ENCODE data around the gene CTTN. TPM values are rescaled to one million over a fixed set of nuclear protein-coding genes. Genes with fewer than 3 reads are reported as not detected.
A peak's percentile ranks its signal among the peaks of the same experiment; 100 is the strongest.

CTTN gene
- total and polyA plus RNA-seq, 2 of the 13 experiments (the other 11 are each of a cell fraction or from before 2014, with no cell fraction given) = 84.4 to 114 TPM

- WGBS (ENCODE audit: low lambda C conversion rate) = 97% methylated on average over 6 of the region's 6 CpGs
- Histone ChIP-seq H3K36me3 (replicated peaks in 1 of 2; ENCODE audit: control insufficient read depth in 1 of 2, insufficient read depth in 2 of 2, low read length in 2 of 2) (peaks cover 5 to 11% of the 10 kb centered on the region in 2 experiments; a peak in 4 of 5 replicates), H3K27me3 (ENCODE audit: control insufficient read depth in 1 of 2, insufficient read depth in 2 of 2, low read length in 2 of 2) (0 out of 5 replicates have a peak, but pooled peaks cover 0 to 9% of the 10 kb centered on the region in 2 experiments), H3K27ac (ENCODE audit: extremely low read length, insufficient read depth, low read length) (no peak overlapping the region), H2AFZ (ENCODE audit: low read length) (no peak overlapping the region), H4K20me1 (ENCODE audit: insufficient read depth, low read length) (no peaks in the 10 kb centered on the region), H3K79me2 (ENCODE audit: insufficient read depth, low read length) (no peaks in the 10 kb centered on the region), H3K9me3 (ENCODE audit: low read length) (no peaks in the 10 kb centered on the region), H3K4me1 (ENCODE audit: insufficient read depth, low read length) (no peaks in the 10 kb centered on the region), H3K4me2 (ENCODE audit: low read depth, low read length) (no peak overlapping the region), H3K9ac (ENCODE audit: insufficient read depth, low read depth, low read length) (no peak overlapping the region), H3K4me3 (replicated peaks in 1 of 3; ENCODE audit: insufficient read depth in 1 of 3, low read depth in 2 of 3, low read length in 3 of 3) (no peak overlapping the region)
- DNase-seq (ENCODE audit: low spot score) (no peak), FAIRE-seq (no peak), ATAC-seq (no peak)
- CTCF ChIA-PET (ENCODE audit: low intra/inter-chr PET ratio, low total read pairs) = no interaction called here
- no peak for TF ChIP-seq JUND (CRISPR knock-in tag; IDR thresholded peaks at IDR 0.05)
- no peak for TF ChIP-seq ZNF33B (CRISPR knock-in tag; IDR thresholded peaks at IDR 0.05)
- intact Hi-C loops (cut with micrococcal nuclease; ENCODE audit: unreplicated experiment) (no loop called here), in situ Hi-C loops (cut with HindIII; ENCODE audit: extremely low pct_ligation_motif_present, low pct_unique_long_range_greater_than_20kb) (loop anchor here (25.0 kb wide), 1 partner anchor 942 kb away; no protein-coding TSS in a partner anchor)
- POLR2A ChIA-PET = no interaction called here
- BruUV-seq (replicated peaks) = no TSS peak
These were observed 71.8 kb downstream of the CTTN start for GRCh38 chr11:70470127-70470526.

DNA sequence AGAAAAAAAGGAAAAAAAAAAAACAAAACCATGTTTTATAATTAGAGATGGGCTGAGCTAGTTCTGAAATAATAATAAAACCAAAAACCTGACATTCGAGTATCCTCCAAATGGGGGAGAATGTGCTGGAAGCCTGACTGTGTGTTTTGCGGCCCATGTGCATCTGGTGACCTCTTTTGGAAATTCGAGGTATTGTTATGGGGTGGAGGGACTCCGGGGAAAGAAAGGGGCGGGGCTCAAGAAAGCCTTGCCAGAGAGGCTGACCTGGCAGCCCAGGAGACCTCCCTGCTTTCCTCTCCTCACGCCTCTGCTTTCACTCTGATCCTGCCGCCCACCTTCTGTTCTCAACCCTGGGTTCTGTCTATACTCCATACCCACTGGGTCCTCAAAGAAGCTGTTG is 72.9 kb downstream of the CTTN start:
- Histone ChIP-seq H3K36me3 (replicated peaks in 1 of 2; ENCODE audit: control insufficient read depth in 1 of 2, insufficient read depth in 2 of 2, low read length in 2 of 2) (peaks cover 5 to 11% of the 10 kb centered on the region in 2 experiments; a peak in 4 of 5 replicates), H3K4me2 (ENCODE audit: low read depth, low read length) (no peak overlapping the region), H4K20me1 (ENCODE audit: insufficient read depth, low read length) (no peaks in the 10 kb centered on the region), H2AFZ (ENCODE audit: low read length) (no peak overlapping the region), H3K79me2 (ENCODE audit: insufficient read depth, low read length) (no peaks in the 10 kb centered on the region), H3K4me1 (ENCODE audit: insufficient read depth, low read length) (no peaks in the 10 kb centered on the region), H3K27ac (ENCODE audit: extremely low read length, insufficient read depth, low read length) (no peak overlapping the region), H3K27me3 (ENCODE audit: control insufficient read depth in 1 of 2, insufficient read depth in 2 of 2, low read length in 2 of 2) (no peaks in the 10 kb centered on the region), H3K9me3 (ENCODE audit: low read length) (no peaks in the 10 kb centered on the region), H3K9ac (ENCODE audit: insufficient read depth, low read depth, low read length) (no peak overlapping the region), H3K4me3 (replicated peaks in 1 of 3; ENCODE audit: insufficient read depth in 1 of 3, low read depth in 2 of 3, low read length in 3 of 3) (no peak overlapping the region)
- FAIRE-seq = no peak
- no peak for DNase-seq (ENCODE audit: low spot score)
- intact Hi-C loops (cut with micrococcal nuclease; ENCODE audit: unreplicated experiment) (no loop called here), in situ Hi-C loops (cut with HindIII; ENCODE audit: extremely low pct_ligation_motif_present, low pct_unique_long_range_greater_than_20kb) (loop anchor here (25.0 kb wide), 1 partner anchor 941 kb away; no protein-coding TSS in a partner anchor)
- no peak for ATAC-seq
- CTCF ChIA-PET (ENCODE audit: low intra/inter-chr PET ratio, low total read pairs) = no interaction called here
- no TSS peak for BruUV-seq (replicated peaks)
- TF ChIP-seq SYNCRIP (IDR thresholded peaks at IDR 0.05; ENCODE audit: insufficient read depth, low read depth, low read length) (no peak), BORCS8-MEF2B (CRISPR knock-in tag; IDR thresholded peaks at IDR 0.05) (no peak)
- TF ChIP-seq, protein P1, sequence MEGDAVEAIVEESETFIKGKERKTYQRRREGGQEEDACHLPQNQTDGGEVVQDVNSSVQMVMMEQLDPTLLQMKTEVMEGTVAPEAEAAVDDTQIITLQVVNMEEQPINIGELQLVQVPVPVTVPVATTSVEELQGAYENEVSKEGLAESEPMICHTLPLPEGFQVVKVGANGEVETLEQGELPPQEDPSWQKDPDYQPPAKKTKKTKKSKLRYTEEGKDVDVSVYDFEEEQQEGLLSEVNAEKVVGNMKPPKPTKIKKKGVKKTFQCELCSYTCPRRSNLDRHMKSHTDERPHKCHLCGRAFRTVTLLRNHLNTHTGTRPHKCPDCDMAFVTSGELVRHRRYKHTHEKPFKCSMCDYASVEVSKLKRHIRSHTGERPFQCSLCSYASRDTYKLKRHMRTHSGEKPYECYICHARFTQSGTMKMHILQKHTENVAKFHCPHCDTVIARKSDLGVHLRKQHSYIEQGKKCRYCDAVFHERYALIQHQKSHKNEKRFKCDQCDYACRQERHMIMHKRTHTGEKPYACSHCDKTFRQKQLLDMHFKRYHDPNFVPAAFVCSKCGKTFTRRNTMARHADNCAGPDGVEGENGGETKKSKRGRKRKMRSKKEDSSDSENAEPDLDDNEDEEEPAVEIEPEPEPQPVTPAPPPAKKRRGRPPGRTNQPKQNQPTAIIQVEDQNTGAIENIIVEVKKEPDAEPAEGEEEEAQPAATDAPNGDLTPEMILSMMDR (CRISPR knock-in tag; IDR thresholded peaks at IDR 0.05) = peak; percentile 13; the same call in 1 of the 2 replicates
- WGBS (ENCODE audit: low lambda C conversion rate) = 86% methylated on average over 7 of the region's 7 CpGs
- POLR2A ChIA-PET = no interaction called here

Measured in HepG2 (cell line).